H1 (cell line): ENCODE results near the gene HBQ1. TPM values are rescaled to one million over a fixed set of nuclear protein-coding genes. Genes with fewer than 3 reads are reported as not detected.
A peak's percentile ranks its signal among the peaks of the same experiment; 100 is the strongest.

Experiments
- CTCF ChIA-PET: fragments of 300-600 bp; sonication (Branson Sonifier 250); formaldehyde crosslinking; loops from one replicate; lab custom pipeline; 2021; ENCODE audit not compliant: partially characterized antibody; lab: Charles Lee
- POLR2A ChIA-PET: fragments of 300-600 bp; sonication (Branson Sonifier 250); formaldehyde crosslinking; loops from one replicate; lab custom pipeline; 2021; ENCODE audit warnings: inconsistent platforms; ENCODE audit not compliant: partially characterized antibody; lab: Charles Lee
- DNase-seq, 2 experiments: peaks; one replicate each; pipeline versions ENCODE4 v3.0.0 to v3.0.0-alpha.2; 2010 to 2022; ENCODE audit warnings: low spot score in 2 of 2, low read depth in 1 of 2, mixed read lengths in 1 of 2
- FAIRE-seq: peaks from 2 replicates; lab custom pipeline; 2011; peaks lifted over from hg19 to GRCh38; lab: Jason Lieb, UNC
- H2AFZ ChIP-seq: 2 replicates; pipeline ENCODE4 v1.8.1; 2012; ENCODE audit warnings: low read length, inconsistent platforms
- H2AK5ac ChIP-seq: 2 replicates; pipeline ENCODE4 v1.6.1; 2013; ENCODE audit warnings: low read depth, low read length
- H2BK120ac ChIP-seq: replicated peaks from 2 replicates; pipeline ENCODE3; 2013; ENCODE audit warnings: low read depth, low read length, inconsistent platforms
- H2BK12ac ChIP-seq: 2 replicates; pipeline ENCODE4 v1.6.1; 2013; ENCODE audit warnings: low read depth, low read length
- H2BK15ac ChIP-seq: 2 replicates; pipeline ENCODE4 v1.6.1; 2013; ENCODE audit warnings: low read length
- H2BK20ac ChIP-seq: 2 replicates; pipeline ENCODE4 v1.6.1; 2013; ENCODE audit warnings: low read length
- H2BK5ac ChIP-seq: 2 replicates; pipeline ENCODE4 v1.6.1; 2013; ENCODE audit warnings: low read depth, low read length
- H3K14ac ChIP-seq: 2 replicates; pipeline ENCODE4 v1.6.1; 2013; ENCODE audit warnings: inconsistent platforms; ENCODE audit not compliant: insufficient read length
- H3K18ac ChIP-seq: 2 replicates; pipeline ENCODE4 v1.6.1; 2013; ENCODE audit warnings: low read length; ENCODE audit errors: extremely low read depth
- H3K23ac ChIP-seq: 2 replicates; pipeline ENCODE4 v1.6.1; 2013; ENCODE audit warnings: inconsistent platforms; ENCODE audit not compliant: insufficient read length
- H3K23me2 ChIP-seq: 2 replicates; pipeline ENCODE4 v1.6.1; 2013; ENCODE audit warnings: low read depth, low read length
- H3K27ac ChIP-seq: 2 replicates; pipeline ENCODE4 v1.6.1; 2011; ENCODE audit warnings: low read depth, low read length, inconsistent platforms
- H3K27me3 ChIP-seq, 4 experiments: replicated peaks in 1 of 4; 1 replicate in 1 of 4; 2 replicates in 3 of 4; pipeline versions ENCODE4 v1.6.1 to v1.8.1; 2011 to 2013; ENCODE audit warnings: low read length in 3 of 4, mild to moderate bottlenecking in 3 of 4, inconsistent platforms in 2 of 4, mixed read lengths in 2 of 4, moderate library complexity in 1 of 4; ENCODE audit not compliant: control insufficient read depth in 3 of 4, insufficient read depth in 3 of 4; ENCODE audit errors: extremely low read depth in 1 of 4
- H3K36me3 ChIP-seq, 4 experiments: 2 replicates each; pipeline versions ENCODE4 v1.6.1 to v1.8.1; 2011 to 2013; ENCODE audit warnings: mild to moderate bottlenecking in 4 of 4, low read length in 3 of 4, moderate library complexity in 2 of 4, control low read depth in 1 of 4, inconsistent platforms in 1 of 4; ENCODE audit not compliant: insufficient read depth in 4 of 4, control insufficient read depth in 2 of 4
- H3K4ac ChIP-seq: replicated peaks from 2 replicates; pipeline ENCODE3; 2013; ENCODE audit warnings: low read length, low read depth, mixed read lengths, inconsistent platforms; ENCODE audit not compliant: insufficient read length
- H3K4me1 ChIP-seq, 4 experiments: replicated peaks in 1 of 4; 1 replicate in 1 of 4; 2 replicates in 3 of 4; pipeline versions ENCODE4 v1.6.1 to v1.8.1; 2011 to 2013; ENCODE audit warnings: low read length in 3 of 4, inconsistent platforms in 2 of 4, mixed read lengths in 1 of 4; ENCODE audit not compliant: insufficient read depth in 4 of 4, control insufficient read depth in 3 of 4
- H3K4me2 ChIP-seq, 2 experiments: 2 replicates each; pipeline versions ENCODE4 v1.6.1 to v1.8.1; 2011 to 2013; ENCODE audit warnings: low read depth in 2 of 2, low read length in 2 of 2, control low read depth in 1 of 2, inconsistent platforms in 1 of 2, mild to moderate bottlenecking in 1 of 2; ENCODE audit not compliant: insufficient read depth in 1 of 2
- H3K4me3 ChIP-seq, 4 experiments: fragments of 200-600, 300-600 bp in 1 of 4; sonication (generic), shearing (Covaris generic), sonication (Bioruptor Twin) in 1 of 4; 2 replicates each; pipeline versions ENCODE4 v1.5.1 to v1.8.1; 2011 to 2016; ENCODE audit warnings: low read length in 4 of 4, low read depth in 3 of 4, control low read depth in 2 of 4, inconsistent platforms in 2 of 4, mild to moderate bottlenecking in 2 of 4, mixed read lengths in 1 of 4, moderate library complexity in 1 of 4; ENCODE audit not compliant: insufficient read depth in 2 of 4; ENCODE audit errors: extremely low read depth in 1 of 4
- H3K56ac ChIP-seq: replicated peaks from 2 replicates; pipeline ENCODE3; 2013; ENCODE audit warnings: low read depth, mild to moderate bottlenecking, mixed read lengths, low read length, inconsistent platforms; ENCODE audit not compliant: insufficient read length
- H3K79me1 ChIP-seq: 2 replicates; pipeline ENCODE4 v1.6.1; 2013; ENCODE audit warnings: low read depth, low read length, control low read depth
- H3K79me2 ChIP-seq, 2 experiments: 2 replicates each; pipeline versions ENCODE4 v1.6.1 to v1.8.1; 2012 to 2013; ENCODE audit warnings: low read length in 2 of 2, mild to moderate bottlenecking in 2 of 2, inconsistent platforms in 1 of 2; ENCODE audit not compliant: insufficient read depth in 2 of 2, control insufficient read depth in 1 of 2
- H3K9ac ChIP-seq, 4 experiments: replicated peaks in 1 of 4; 1 replicate in 1 of 4; 2 replicates in 3 of 4; pipeline versions ENCODE4 v1.6.1 to v1.8.1; 2011 to 2013; ENCODE audit warnings: low read depth in 3 of 4, low read length in 3 of 4, control low read depth in 2 of 4, mild to moderate bottlenecking in 2 of 4, moderate library complexity in 2 of 4, inconsistent platforms in 1 of 4; ENCODE audit errors: extremely low read depth in 1 of 4
- H3K9me3 ChIP-seq, 2 experiments: 2 replicates each; pipeline versions ENCODE4 v1.6.1 to v1.8.1; 2012 to 2013; ENCODE audit warnings: mild to moderate bottlenecking in 2 of 2, moderate library complexity in 2 of 2, control low read depth in 1 of 2, inconsistent platforms in 1 of 2, low read depth in 1 of 2, low read length in 1 of 2, mixed read lengths in 1 of 2; ENCODE audit not compliant: insufficient read depth in 2 of 2
- H4K20me1 ChIP-seq, 2 experiments: replicated peaks in 1 of 2; 2 replicates each; pipeline versions ENCODE3 to v1.8.1; 2011 to 2013; ENCODE audit warnings: inconsistent platforms in 2 of 2, low read length in 2 of 2, mild to moderate bottlenecking in 1 of 2; ENCODE audit not compliant: insufficient read depth in 2 of 2, control insufficient read depth in 1 of 2
- H4K5ac ChIP-seq: 2 replicates; pipeline ENCODE4 v1.6.1; 2013; ENCODE audit warnings: low read length, low read depth, mixed read lengths, inconsistent platforms; ENCODE audit not compliant: insufficient read length
- H4K8ac ChIP-seq: 2 replicates; pipeline ENCODE4 v1.8.0; 2013; ENCODE audit warnings: mild to moderate bottlenecking, moderate library complexity, low read length, inconsistent platforms; ENCODE audit not compliant: insufficient read depth; ENCODE audit errors: extremely low read depth
- H4K91ac ChIP-seq: replicated peaks from 2 replicates; pipeline ENCODE3; 2013; ENCODE audit warnings: low read length, mixed read lengths, inconsistent platforms; ENCODE audit not compliant: insufficient read length
- BCL11A ChIP-seq, 2 experiments: IDR thresholded peaks; one replicate each; pipeline ENCODE4 v1.6.1; 2011; ENCODE audit warnings: low read depth in 2 of 2, low read length in 2 of 2, mild to moderate bottlenecking in 2 of 2
- CREB1 ChIP-seq: IDR thresholded peaks from 2 replicates; pipeline ENCODE4 v1.6.1; 2012; ENCODE audit warnings: inconsistent platforms
- CTCF ChIP-seq, 3 experiments: IDR thresholded peaks; 1 replicate in 2 of 3; 2 replicates in 1 of 3; pipeline versions ENCODE4 v1.5.1 to v1.6.1; 2011; ENCODE audit warnings: low read length in 3 of 3, mild to moderate bottlenecking in 3 of 3, inconsistent platforms in 2 of 3, low read depth in 1 of 3, moderate library complexity in 1 of 3; ENCODE audit not compliant: insufficient read depth in 1 of 3; ENCODE audit errors: control extremely low read depth in 1 of 3
- EP300 ChIP-seq, 2 experiments: IDR thresholded peaks; 1 replicate in 1 of 2; 2 replicates in 1 of 2; pipeline ENCODE4 v1.6.1; 2011 to 2012; ENCODE audit warnings: low read depth in 2 of 2, low read length in 2 of 2, mild to moderate bottlenecking in 2 of 2, borderline replicate concordance in 1 of 2, inconsistent platforms in 1 of 2, moderate library complexity in 1 of 2
- GTF2F1 ChIP-seq: IDR thresholded peaks from 2 replicates; pipeline ENCODE4 v1.6.1; 2012; ENCODE audit warnings: low read depth, low read length, improper control_type of control experiment, borderline replicate concordance
- POLR2AphosphoS5 ChIP-seq: IDR thresholded peaks from 2 replicates; pipeline ENCODE4 v1.6.1; 2011; ENCODE audit warnings: low read depth, low read length
- RBBP5 ChIP-seq: IDR thresholded peaks from 2 replicates; pipeline ENCODE4 v1.7.1; 2012; ENCODE audit warnings: low read depth, mild to moderate bottlenecking, inconsistent platforms, low read length, moderate library complexity, borderline replicate concordance
- RXRA ChIP-seq: IDR thresholded peaks from 2 replicates; pipeline ENCODE4 v1.6.1; 2011; ENCODE audit warnings: low read depth, mild to moderate bottlenecking, low read length, moderate library complexity; ENCODE audit not compliant: insufficient read depth
- TBP ChIP-seq: IDR thresholded peaks from 2 replicates; pipeline ENCODE4 v1.6.1; 2011; ENCODE audit warnings: low read depth, low read length, improper control_type of control experiment
- TCF12 ChIP-seq: IDR thresholded peaks from 2 replicates; pipeline ENCODE4 v1.6.1; 2011; ENCODE audit warnings: low read depth, mild to moderate bottlenecking, low read length
- WGBS, 2 experiments: shearing (Covaris generic) in 1 of 2; methylation state at CpG; one replicate each; pipeline versions ENCODE4 v1.1.6 to v1.1.7; 2013 to 2015; ENCODE audit warnings: low lambda C conversion rate in 2 of 2, mixed read lengths in 2 of 2, inconsistent platforms in 1 of 2, low coverage in 1 of 2, missing lambda C conversion rate in 1 of 2; ENCODE audit not compliant: insufficient replicate concordance in 2 of 2, insufficient coverage in 1 of 2, insufficient read length in 1 of 2; ENCODE audit errors: extremely low coverage in 1 of 2, missing lambda C conversion rate in 1 of 2; 5-methylcytosine and 5-hydroxymethylcytosine counted together
- polyA plus RNA-seq, 7 experiments: library from polyadenylated mRNA; depleted of rRNA in 3 of 7; stranded (reverse) in 5 of 7; unstranded in 2 of 7; fragments of >200 nt in 5 of 7; fragments of 200-250 nt in 2 of 7; gene quantifications; 1 replicate in 5 of 7; 2 replicates in 1 of 7; 4 replicates in 1 of 7; pipeline versions ENCODE4 v1.2.1 to v1.2.3, GENCODE V29; 2011 to 2013; ENCODE audit warnings: missing spikeins in 2 of 7, mixed read lengths in 2 of 7
- total RNA-seq: library from RNA; stranded (reverse); fragmentation: NEBNext Ultra II Directional; extraction: Animal tissue kit (Norgen Biotek cat#: 25700); gene quantifications from 2 replicates; pipeline ENCODE4 v1.2.1, GENCODE V29; 2021

HBQ1 gene
- total and polyA plus RNA-seq, 2 of the 8 experiments (the other 6 are each of a cell fraction or from before 2014, with no cell fraction given) = 2.9 to 17.1 TPM

- no peak overlapping the region for H2BK12ac ChIP-seq
- no peak overlapping the region; a peak in 1 of 8 replicates for H3K4me3 ChIP-seq
- WGBS, 2 experiments = 29% methylated on average over 21 of the region's 22 CpGs; no CpG with 5 or more reads in 1 of the 2 experiments
- no peak overlapping the region for H2AK5ac ChIP-seq
- H3K56ac ChIP-seq = no peak overlapping the region
- no peak overlapping the region for H2BK15ac ChIP-seq
- no peak overlapping the region for H3K23ac ChIP-seq
- no peaks in the 10 kb centered on the region; the same call in 1 of the 2 replicates for H3K79me1 ChIP-seq
- H3K18ac ChIP-seq = no peak overlapping the region
- peak; percentile 67; the same call in 1 of the 2 replicates for TF ChIP-seq POLR2AphosphoS5
- TF ChIP-seq CREB1 = peak; percentile 4; the same call in 1 of the 2 replicates
- peak; percentile 88 to 92 (median 91) for TF ChIP-seq CTCF (IDR thresholded peaks at IDR 0.05; ENCODE audit: control extremely low read depth in 1 of 3, insufficient read depth in 1 of 3, low read depth in 1 of 3, low read length in 3 of 3)
- no peak for TF ChIP-seq BCL11A (IDR thresholded peaks at IDR 0.05; ENCODE audit: low read depth in 2 of 2, low read length in 2 of 2)
- 0 out of 3 replicates have a peak, but pooled peaks of 1 of the 2 experiments have one; percentile 6 for TF ChIP-seq EP300 (IDR thresholded peaks at IDR 0.05; ENCODE audit: borderline replicate concordance in 1 of 2, low read depth in 2 of 2, low read length in 2 of 2)
- TF ChIP-seq TCF12 = no peak
- no peak for TF ChIP-seq GTF2F1
- no peak for TF ChIP-seq RXRA
- no peak for TF ChIP-seq RBBP5
- TF ChIP-seq TBP = no peak
- peaks cover 0 to 5% (median 3%) of the 10 kb centered on the region in 4 experiments; a peak in 4 of 7 replicates for H3K4me1 ChIP-seq
- no peak overlapping the region for H2BK120ac ChIP-seq
- H4K91ac ChIP-seq = no peak overlapping the region
- no peaks in the 10 kb centered on the region for H3K79me2 ChIP-seq
- H2BK20ac ChIP-seq = no peak overlapping the region
- H2BK5ac ChIP-seq = no peak overlapping the region
- ChIA-PET POLR2A (interaction anchor here (0.8 to 2.9 kb wide), 8 partner anchors 9 to 180 kb away, joined by 3 to 29 read pairs (median 4); partner anchors contain the start of genes HBM, NPRL3 and RHBDF1), CTCF (interaction anchor here (0.6 to 4.3 kb wide), 26 partner anchors 8 to 173 kb away, joined by 3 to 41 read pairs (median 4); partner anchors contain the start of genes HBM and MPG)
- no peak overlapping the region for H3K14ac ChIP-seq
- H3K9me3 ChIP-seq = no peaks in the 10 kb centered on the region
- peaks cover 32 to 44% (median 39%) of the 10 kb centered on the region in 4 experiments for H3K27me3 ChIP-seq
- H3K4ac ChIP-seq = no peak overlapping the region
- no peak for FAIRE-seq
- H4K20me1 ChIP-seq = peaks cover 9 to 12% of the 10 kb centered on the region in 2 experiments
- DNase-seq = peak in 1 of 2 experiments; percentile 99
- peaks cover 9% of the 10 kb centered on the region; the same call in 1 of the 2 replicates for H3K23me2 ChIP-seq
- peak overlapping the region; percentile 71; the same call in 1 of the 2 replicates for H4K8ac ChIP-seq
- peak overlapping the region in 1 of 2 experiments; percentile 55; a peak in 1 of 4 replicates for H3K4me2 ChIP-seq
- H3K27ac ChIP-seq = no peak overlapping the region
- no peak overlapping the region for H3K9ac ChIP-seq
- H2AFZ ChIP-seq = no peak overlapping the region
- H3K36me3 ChIP-seq = peaks cover 0 to 3% (median 0%) of the 10 kb centered on the region in 4 experiments; a peak in 1 of 8 replicates
- no peak overlapping the region for H4K5ac ChIP-seq
These were observed 1.3 kb downstream of the HBQ1 start for GRCh38 chr16:181565-182021.
